Mesenchymal stem cell (in vitro differentiated cells and primary cell): ENCODE measurements around the gene P2RX7.

Experiments
- DNase-seq: peaks from one replicate; pipeline ENCODE4 v3.0.0-alpha.2; 2013
- H2AFZ ChIP-seq: one replicate; pipeline ENCODE4 v1.6.1; 2013; ENCODE audit warnings: low read depth, mild to moderate bottlenecking, control low read depth, inconsistent platforms, low read length, moderate library complexity
- H2AK5ac ChIP-seq: 2 replicates; pipeline ENCODE4 v1.6.1; 2013; ENCODE audit warnings: low read length, moderate library complexity, mild to moderate bottlenecking, inconsistent platforms; ENCODE audit not compliant: severe bottlenecking
- H2BK120ac ChIP-seq: one replicate; pipeline ENCODE4 v1.6.1; 2013; ENCODE audit warnings: low read depth, mild to moderate bottlenecking, inconsistent platforms, low read length, moderate library complexity
- H2BK12ac ChIP-seq, 2 experiments: one replicate each; pipeline ENCODE4 v1.6.1; 2013; ENCODE audit warnings: inconsistent platforms in 2 of 2, low read length in 2 of 2, mild to moderate bottlenecking in 2 of 2, moderate library complexity in 2 of 2, control low read depth in 1 of 2
- H2BK15ac ChIP-seq: one replicate; pipeline ENCODE4 v1.6.1; 2013; ENCODE audit warnings: mild to moderate bottlenecking, low read depth, inconsistent platforms; ENCODE audit not compliant: poor library complexity, severe bottlenecking
- H2BK5ac ChIP-seq: 2 replicates; pipeline ENCODE4 v1.6.1; 2013; ENCODE audit warnings: low read depth, mild to moderate bottlenecking, low read length, control low read depth, inconsistent platforms; ENCODE audit not compliant: poor library complexity, severe bottlenecking
- H3K14ac ChIP-seq, 2 experiments: one replicate each; pipeline ENCODE4 v1.6.1; 2013; ENCODE audit warnings: inconsistent platforms in 2 of 2, low read length in 2 of 2, control low read depth in 1 of 2, mild to moderate bottlenecking in 1 of 2, moderate library complexity in 1 of 2
- H3K18ac ChIP-seq, 2 experiments: one replicate each; pipeline ENCODE4 v1.6.1; 2013; ENCODE audit warnings: inconsistent platforms in 2 of 2, low read length in 2 of 2, control low read depth in 1 of 2, low read depth in 1 of 2, mild to moderate bottlenecking in 1 of 2
- H3K23ac ChIP-seq, 2 experiments: one replicate each; pipeline ENCODE4 v1.6.1; 2013; ENCODE audit warnings: inconsistent platforms in 2 of 2, low read length in 2 of 2, mild to moderate bottlenecking in 2 of 2, moderate library complexity in 2 of 2, control low read depth in 1 of 2
- H3K27ac ChIP-seq: 2 replicates; pipeline ENCODE4 v1.5.1; 2013; ENCODE audit warnings: mild to moderate bottlenecking, moderate library complexity, low read length, control low read depth, inconsistent platforms; ENCODE audit not compliant: poor library complexity, severe bottlenecking
- H3K27me3 ChIP-seq, 2 experiments: 2 replicates each; pipeline versions ENCODE4 v1.6.1 to v1.7.0; 2013; ENCODE audit warnings: low read length in 2 of 2, mild to moderate bottlenecking in 2 of 2, moderate library complexity in 2 of 2, control low read depth in 1 of 2, inconsistent platforms in 1 of 2; ENCODE audit not compliant: control insufficient read depth in 1 of 2, insufficient read depth in 1 of 2
- H3K36me3 ChIP-seq, 2 experiments: 2 replicates each; pipeline versions ENCODE4 v1.6.1 to v1.7.0; 2013; ENCODE audit warnings: low read length in 2 of 2, control low read depth in 1 of 2, inconsistent platforms in 1 of 2, low read depth in 1 of 2, mild to moderate bottlenecking in 1 of 2; ENCODE audit not compliant: insufficient read depth in 2 of 2, control insufficient read depth in 1 of 2
- H3K4ac ChIP-seq, 2 experiments: one replicate each; pipeline ENCODE4 v1.6.1; 2013; ENCODE audit warnings: inconsistent platforms in 2 of 2, low read length in 2 of 2, mild to moderate bottlenecking in 2 of 2, moderate library complexity in 2 of 2, control low read depth in 1 of 2, low read depth in 1 of 2
- H3K4me1 ChIP-seq: 2 replicates; pipeline ENCODE4 v1.6.1; 2013; ENCODE audit warnings: low read depth, low read length, control low read depth; ENCODE audit not compliant: control insufficient read depth, insufficient read depth
- H3K4me2 ChIP-seq: 2 replicates; pipeline ENCODE4 v1.6.1; 2013; ENCODE audit warnings: low read length, mild to moderate bottlenecking, inconsistent platforms; ENCODE audit not compliant: poor library complexity, severe bottlenecking
- H3K4me3 ChIP-seq, 2 experiments: 2 replicates each; pipeline versions ENCODE4 v1.5.1 to v1.7.0; 2013; ENCODE audit warnings: low read length in 2 of 2, mild to moderate bottlenecking in 2 of 2, control low read depth in 1 of 2, low read depth in 1 of 2; ENCODE audit not compliant: insufficient read depth in 1 of 2
- H3K79me1 ChIP-seq: replicated peaks from 2 replicates; pipeline ENCODE4 v1.6.1; 2013; ENCODE audit warnings: mild to moderate bottlenecking, control low read depth, low read length, inconsistent platforms; ENCODE audit not compliant: poor library complexity, severe bottlenecking
- H3K9ac ChIP-seq: 2 replicates; pipeline ENCODE4 v1.7.0; 2013; ENCODE audit warnings: mild to moderate bottlenecking, low read length, moderate library complexity
- H3K9me3 ChIP-seq: 2 replicates; pipeline ENCODE4 v1.7.0; 2013; ENCODE audit warnings: mild to moderate bottlenecking, low read length; ENCODE audit not compliant: control insufficient read depth
- H4K8ac ChIP-seq: one replicate; pipeline ENCODE4 v1.6.1; 2013; ENCODE audit warnings: inconsistent platforms, mild to moderate bottlenecking, low read length, moderate library complexity
- H4K91ac ChIP-seq: one replicate; pipeline ENCODE4 v1.6.1; 2013; ENCODE audit warnings: mild to moderate bottlenecking, low read length, inconsistent platforms
- WGBS: methylation state at CpG from one replicate; pipeline ENCODE4 v1.1.7; 2013; ENCODE audit warnings: mixed read lengths; 5-methylcytosine and 5-hydroxymethylcytosine counted together

P2RX7 gene

DNA sequence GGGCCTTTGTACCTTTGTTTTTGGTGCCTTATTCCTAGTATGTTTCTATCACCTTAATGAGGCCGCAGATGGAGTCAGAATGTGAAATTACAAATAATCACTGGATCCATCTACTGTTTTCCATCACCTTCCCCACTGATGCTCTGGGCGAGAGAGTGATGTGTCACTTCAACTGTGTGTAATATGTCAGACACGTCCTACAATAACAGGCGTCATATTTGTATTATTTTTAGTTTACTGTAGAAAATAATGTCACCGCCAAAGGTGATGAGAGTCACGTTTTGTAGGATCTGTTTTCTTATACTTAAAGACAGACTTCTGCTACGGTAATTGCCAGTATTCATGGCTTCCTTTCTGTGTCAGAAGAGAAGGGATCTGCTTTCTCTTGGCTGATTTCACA, 54.8 kb downstream of the P2RX7 start:
- Histone ChIP-seq H4K8ac (no peak overlapping the region), H2BK15ac (no peak overlapping the region), H4K91ac (no peak overlapping the region), H3K4ac (no peak overlapping the region), H2BK5ac (no peak overlapping the region), H3K79me1 (no peaks in the 10 kb centered on the region), H3K4me1 (peaks cover 10% of the 10 kb centered on the region), H3K9ac (no peak overlapping the region), H3K4me2 (no peak overlapping the region), H3K9me3 (peaks cover 3% of the 10 kb centered on the region), H2AFZ (no peak overlapping the region), H3K27ac (no peak overlapping the region), H3K4me3 (no peak overlapping the region), H3K23ac (no peak overlapping the region), H2AK5ac (no peak overlapping the region), H3K18ac (no peak overlapping the region), H2BK12ac (no peak overlapping the region), H3K36me3 (peaks cover 0 to 2% of the 10 kb centered on the region in 2 experiments), H3K27me3 (no peaks in the 10 kb centered on the region), H2BK120ac (no peak overlapping the region), H3K14ac (no peak overlapping the region)
- 88% methylated on average over 7 of the region's 7 CpGs for WGBS
- no peak for DNase-seq

DNA sequence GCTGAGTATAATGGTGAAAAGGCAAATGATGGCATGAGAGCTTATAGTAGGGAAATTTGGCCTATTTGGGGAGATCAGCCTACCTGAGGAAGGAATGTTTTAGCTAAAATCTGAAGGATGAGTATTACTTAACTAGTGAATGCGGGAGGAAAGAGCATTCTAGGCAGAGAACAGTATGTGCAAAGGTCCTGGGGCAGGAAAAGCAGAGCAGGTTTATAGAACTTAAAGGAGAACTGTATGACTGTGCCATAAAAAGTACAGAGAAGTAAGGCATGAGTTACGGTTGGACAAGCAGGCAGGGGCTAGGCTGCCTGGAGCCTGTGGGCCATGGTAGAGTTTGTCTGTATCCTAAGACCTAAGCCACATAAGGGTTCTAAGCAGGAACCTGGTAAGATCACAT, 55.6 kb downstream of the P2RX7 start:
- Histone ChIP-seq H3K36me3 (peaks cover 0 to 2% of the 10 kb centered on the region in 2 experiments), H2BK120ac (no peak overlapping the region), H3K9me3 (peaks cover 3% of the 10 kb centered on the region), H2BK5ac (no peak overlapping the region), H2AFZ (no peak overlapping the region), H2BK15ac (no peak overlapping the region), H3K4me3 (no peak overlapping the region), H3K23ac (no peak overlapping the region), H3K14ac (no peak overlapping the region), H3K4me2 (no peak overlapping the region), H2BK12ac (no peak overlapping the region), H3K4ac (no peak overlapping the region), H3K27ac (no peak overlapping the region), H3K4me1 (peaks cover 10% of the 10 kb centered on the region), H3K9ac (no peak overlapping the region), H4K91ac (no peak overlapping the region), H2AK5ac (no peak overlapping the region), H3K27me3 (no peaks in the 10 kb centered on the region), H4K8ac (no peak overlapping the region), H3K18ac (no peak overlapping the region), H3K79me1 (no peaks in the 10 kb centered on the region)
- 95% methylated on average over 2 of the region's 2 CpGs for WGBS
- DNase-seq = no peak

DNA sequence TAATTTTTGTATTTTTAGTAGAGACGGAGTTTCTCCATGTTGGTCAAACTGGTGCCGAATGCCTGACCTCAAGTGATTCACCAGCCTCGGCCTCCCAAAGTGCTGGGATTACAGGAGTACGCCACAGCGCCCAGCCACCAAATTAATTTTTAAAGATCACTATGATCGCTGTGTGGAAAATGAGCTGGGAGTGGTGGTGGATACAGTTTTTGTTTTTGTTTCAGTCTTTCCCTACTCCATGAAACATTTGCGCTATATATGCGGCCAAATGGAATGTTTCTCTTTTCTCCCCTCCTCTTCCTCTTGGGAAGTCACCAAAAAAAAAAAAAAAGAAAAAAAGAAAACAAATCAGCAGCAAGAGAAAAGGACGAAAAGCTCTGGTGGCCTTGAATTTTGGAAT, 56.5 kb downstream of the P2RX7 start:
- Histone ChIP-seq H3K4me2 (peak overlapping the region; percentile 27), H2AFZ (no peak overlapping the region), H3K18ac (no peak overlapping the region), H2BK120ac (no peak overlapping the region), H3K14ac (no peak overlapping the region), H2BK12ac (peak overlapping the region; percentile 2 to 23), H3K36me3 (peaks cover 0 to 2% of the 10 kb centered on the region in 2 experiments), H3K23ac (no peak overlapping the region), H3K9me3 (peaks cover 3% of the 10 kb centered on the region), H2BK15ac (no peak overlapping the region), H4K91ac (no peak overlapping the region), H4K8ac (no peak overlapping the region), H3K4me1 (peaks cover 12% of the 10 kb centered on the region), H2AK5ac (peak overlapping the region; percentile 74), H3K4ac (no peak overlapping the region), H3K27ac (peak overlapping the region; percentile 81), H3K27me3 (no peaks in the 10 kb centered on the region), H2BK5ac (no peak overlapping the region), H3K9ac (no peak overlapping the region), H3K79me1 (no peaks in the 10 kb centered on the region), H3K4me3 (no peak overlapping the region)
- no peak for DNase-seq
- WGBS = 94% methylated on average over 6 of the region's 9 CpGs

DNA sequence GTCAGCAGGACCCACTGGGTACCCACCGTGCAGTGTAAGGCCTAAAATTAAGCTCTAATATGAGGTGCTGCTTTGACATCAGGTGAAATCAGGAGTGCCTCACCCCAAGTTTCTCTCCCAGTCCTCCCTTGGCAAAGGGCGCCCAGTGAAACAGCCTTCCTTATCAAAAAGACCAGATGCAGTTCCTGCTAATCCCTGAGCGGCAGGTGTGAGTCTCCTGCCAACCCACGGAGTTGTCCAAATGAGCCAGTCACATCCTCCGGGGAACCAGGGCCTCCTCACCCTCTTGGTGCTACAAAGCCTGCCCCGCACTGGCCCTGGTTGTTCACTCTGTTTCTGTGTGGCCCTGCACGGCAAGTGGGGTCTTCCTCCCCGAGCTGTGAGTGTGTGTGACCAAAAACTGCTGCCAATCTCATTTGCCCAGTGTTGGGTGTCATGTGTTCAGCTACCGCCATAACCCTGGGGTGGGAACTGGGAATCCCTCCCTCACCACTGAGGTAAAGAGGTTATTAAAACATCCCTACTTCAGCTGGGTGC, 57.0 kb downstream of the P2RX7 start:
- Histone ChIP-seq H3K4me3 (no peak overlapping the region), H2BK120ac (no peak overlapping the region), H3K79me1 (no peaks in the 10 kb centered on the region), H3K36me3 (no peaks in the 10 kb centered on the region), H3K4me2 (peak overlapping the region; percentile 27), H3K23ac (peak overlapping the region in 1 of 2 experiments; percentile 46), H3K14ac (peak overlapping the region in 1 of 2 experiments; percentile 42), H2BK15ac (no peak overlapping the region), H2AFZ (peak overlapping the region; percentile 53), H3K27me3 (no peaks in the 10 kb centered on the region), H4K91ac (no peak overlapping the region), H3K9me3 (peaks cover 3% of the 10 kb centered on the region), H3K27ac (peak overlapping the region; percentile 81), H3K18ac (peak overlapping the region in 1 of 2 experiments; percentile 84), H3K4ac (peak overlapping the region in 1 of 2 experiments; percentile 3), H3K4me1 (peaks cover 10% of the 10 kb centered on the region), H2BK5ac (no peak overlapping the region), H4K8ac (no peak overlapping the region), H3K9ac (no peak overlapping the region), H2BK12ac (peak overlapping the region; percentile 2 to 23), H2AK5ac (peak overlapping the region; percentile 74)
- no peak for DNase-seq
- WGBS = 93% methylated on average over 8 of the region's 9 CpGs
